UCSD-AML1 (cell line): ENCODE results near the gene GYPB.
"Not testable (repeated sequence)": the region's sequence is repeated elsewhere in the genome, so short reads cannot be mapped to it uniquely, and the experiment has no call there.

Source experiments
- DNase-seq: peaks from one replicate; lab custom pipeline; 2025; ENCODE audit not compliant: unreplicated experiment; lab: John Stamatoyannopoulos, UW

Gene GYPB

GRCh38 chr4:143950185-143950584, 69.0 kb downstream of the GYPB start:
- not testable (repeated sequence) for DNase-seq

- not testable (repeated sequence) for DNase-seq
Measured at GRCh38 chr4:143947493-143947892, 71.7 kb downstream of the GYPB start.
